ENCODE measurements around the gene PKN2. TPM values are rescaled to one million over a fixed set of nuclear protein-coding genes. Genes with fewer than 3 reads are reported as not detected.

The PKN2 gene
- total RNA-seq, 1 donor from 2014 or later = 23.8 TPM

GRCh38 chr1:88744142-88744541 lies 60.1 kb downstream of the PKN2 start:
- Mint-ChIP-seq H3K36me3 (ENCODE audit: low read depth) (peaks cover 18% of the 10 kb centered on the region), H3K9me3 (no peaks in the 10 kb centered on the region), H3K27ac (no peak overlapping the region), H3K4me3 (no peak overlapping the region), H3K27me3 (ENCODE audit: insufficient read depth) (no peaks in the 10 kb centered on the region), H3K4me1 (ENCODE audit: low read depth) (peaks cover 9% of the 10 kb centered on the region)
- intact Hi-C loops (cut with micrococcal nuclease) = loop anchor here (5.0 kb wide), 1 partner anchor 123 kb away; no protein-coding TSS in a partner anchor
- DNase-seq (ENCODE audit: low spot score) = no peak

GRCh38 chr1:88746916-88747315 lies 62.8 kb downstream of the PKN2 start:
- Mint-ChIP-seq H3K27me3 (ENCODE audit: insufficient read depth) (no peaks in the 10 kb centered on the region), H3K9me3 (no peaks in the 10 kb centered on the region), H3K27ac (no peak overlapping the region), H3K4me1 (ENCODE audit: low read depth) (no peaks in the 10 kb centered on the region), H3K36me3 (ENCODE audit: low read depth) (peaks cover 17% of the 10 kb centered on the region), H3K4me3 (no peak overlapping the region)
- intact Hi-C loops (cut with micrococcal nuclease) = no loop called here
- DNase-seq (ENCODE audit: low spot score) = no peak

GRCh38 chr1:88751714-88752113 lies 67.6 kb downstream of the PKN2 start:
- Mint-ChIP-seq H3K4me1 (ENCODE audit: low read depth) (no peaks in the 10 kb centered on the region), H3K27ac (no peak overlapping the region), H3K36me3 (ENCODE audit: low read depth) (peaks cover 5% of the 10 kb centered on the region), H3K9me3 (no peaks in the 10 kb centered on the region), H3K27me3 (ENCODE audit: insufficient read depth) (no peaks in the 10 kb centered on the region), H3K4me3 (no peak overlapping the region)
- intact Hi-C loops (cut with micrococcal nuclease) = no loop called here
- DNase-seq (ENCODE audit: low spot score) = no peak

GRCh38 chr1:88753506-88753905 lies 69.4 kb downstream of the PKN2 start:
- Mint-ChIP-seq H3K4me1 (ENCODE audit: low read depth) (no peaks in the 10 kb centered on the region), H3K36me3 (ENCODE audit: low read depth) (peaks cover 5% of the 10 kb centered on the region), H3K9me3 (no peaks in the 10 kb centered on the region), H3K4me3 (no peak overlapping the region), H3K27ac (no peak overlapping the region), H3K27me3 (ENCODE audit: insufficient read depth) (no peaks in the 10 kb centered on the region)
- no peak for DNase-seq (ENCODE audit: low spot score)
- intact Hi-C loops (cut with micrococcal nuclease) = no loop called here

- Mint-ChIP-seq H3K27me3 (ENCODE audit: insufficient read depth) (no peaks in the 10 kb centered on the region), H3K4me1 (ENCODE audit: low read depth) (no peaks in the 10 kb centered on the region), H3K9me3 (no peaks in the 10 kb centered on the region), H3K27ac (no peak overlapping the region), H3K4me3 (no peak overlapping the region), H3K36me3 (ENCODE audit: low read depth) (peaks cover 15% of the 10 kb centered on the region)
- no peak for DNase-seq (ENCODE audit: low spot score)
- intact Hi-C loops (cut with micrococcal nuclease) = no loop called here
These were observed 79.8 kb downstream of the PKN2 start for GRCh38 chr1:88763649-88764406.

- Mint-ChIP-seq H3K4me3 (no peak overlapping the region), H3K9me3 (no peaks in the 10 kb centered on the region), H3K36me3 (ENCODE audit: low read depth) (peaks cover 17% of the 10 kb centered on the region), H3K27ac (no peak overlapping the region), H3K4me1 (ENCODE audit: low read depth) (peaks cover under 1% of the 10 kb centered on the region), H3K27me3 (ENCODE audit: insufficient read depth) (no peaks in the 10 kb centered on the region)
- intact Hi-C loops (cut with micrococcal nuclease) = no loop called here
- no peak for DNase-seq (ENCODE audit: low spot score)
These were observed 84.1 kb downstream of the PKN2 start for GRCh38 chr1:88768187-88768586.

GRCh38 chr1:88768816-88769215 lies 84.7 kb downstream of the PKN2 start:
- intact Hi-C loops (cut with micrococcal nuclease) = no loop called here
- Mint-ChIP-seq H3K9me3 (no peaks in the 10 kb centered on the region), H3K36me3 (ENCODE audit: low read depth) (peaks cover 19% of the 10 kb centered on the region), H3K27me3 (ENCODE audit: insufficient read depth) (no peaks in the 10 kb centered on the region), H3K4me3 (no peak overlapping the region), H3K4me1 (ENCODE audit: low read depth) (peaks cover 6% of the 10 kb centered on the region), H3K27ac (no peak overlapping the region)
- no peak for DNase-seq (ENCODE audit: low spot score)

GRCh38 chr1:88773540-88774150 lies 89.6 kb downstream of the PKN2 start:
- intact Hi-C loops (cut with micrococcal nuclease) = no loop called here
- Mint-ChIP-seq H3K27ac (peak overlapping the region; percentile 73), H3K4me1 (ENCODE audit: low read depth) (peaks cover 23% of the 10 kb centered on the region), H3K9me3 (no peaks in the 10 kb centered on the region), H3K27me3 (ENCODE audit: insufficient read depth) (no peaks in the 10 kb centered on the region), H3K4me3 (no peak overlapping the region), H3K36me3 (ENCODE audit: low read depth) (peaks cover 37% of the 10 kb centered on the region)
- DNase-seq (ENCODE audit: low spot score) = no peak

- DNase-seq (ENCODE audit: low spot score) = no peak
- H3K27me3 Mint-ChIP-seq (ENCODE audit: insufficient read depth) = no peaks in the 10 kb centered on the region
- peaks cover 23% of the 10 kb centered on the region for H3K4me1 Mint-ChIP-seq (ENCODE audit: low read depth)
- intact Hi-C loops (cut with micrococcal nuclease) = no loop called here
- no peaks in the 10 kb centered on the region for H3K9me3 Mint-ChIP-seq
- no peak overlapping the region for H3K4me3 Mint-ChIP-seq
- H3K36me3 Mint-ChIP-seq (ENCODE audit: low read depth) = peaks cover 40% of the 10 kb centered on the region
- H3K27ac Mint-ChIP-seq = peak overlapping the region; percentile 73
These were observed 90.1 kb downstream of the PKN2 start for GRCh38 chr1:88774151-88774556.

GRCh38 chr1:88777604-88778149 lies 93.6 kb downstream of the PKN2 start:
- Mint-ChIP-seq H3K4me3 (no peak overlapping the region), H3K36me3 (ENCODE audit: low read depth) (peaks cover 36% of the 10 kb centered on the region)

GRCh38 chr1:88779880-88780279 lies 95.8 kb downstream of the PKN2 start:
- DNase-seq (ENCODE audit: low spot score) = no peak
- H3K36me3 Mint-ChIP-seq (ENCODE audit: low read depth) = peaks cover 30% of the 10 kb centered on the region
- H3K9me3 Mint-ChIP-seq = no peaks in the 10 kb centered on the region
- H3K27ac Mint-ChIP-seq = no peak overlapping the region
- H3K4me1 Mint-ChIP-seq (ENCODE audit: low read depth) = peaks cover 5% of the 10 kb centered on the region
- H3K4me3 Mint-ChIP-seq = no peak overlapping the region
- H3K27me3 Mint-ChIP-seq (ENCODE audit: insufficient read depth) = no peaks in the 10 kb centered on the region
- intact Hi-C loops (cut with micrococcal nuclease) = no loop called here

More at GRCh38 chr1:88777604-88778149, 93.6 kb downstream of the PKN2 start:
- no peaks in the 10 kb centered on the region for H3K27me3 Mint-ChIP-seq (ENCODE audit: insufficient read depth)
- DNase-seq (ENCODE audit: low spot score) = no peak
- no peaks in the 10 kb centered on the region for H3K9me3 Mint-ChIP-seq
- intact Hi-C loops (cut with micrococcal nuclease) = no loop called here
- peaks cover 23% of the 10 kb centered on the region for H3K4me1 Mint-ChIP-seq (ENCODE audit: low read depth)
- H3K27ac Mint-ChIP-seq = no peak overlapping the region

GRCh38 chr1:88780485-88780884 lies 96.4 kb downstream of the PKN2 start:
- H3K9me3 Mint-ChIP-seq = no peaks in the 10 kb centered on the region
- H3K4me1 Mint-ChIP-seq (ENCODE audit: low read depth) = no peaks in the 10 kb centered on the region
- intact Hi-C loops (cut with micrococcal nuclease) = no loop called here
- no peak for DNase-seq (ENCODE audit: low spot score)
- H3K27me3 Mint-ChIP-seq (ENCODE audit: insufficient read depth) = no peaks in the 10 kb centered on the region
- no peak overlapping the region for H3K27ac Mint-ChIP-seq
- H3K4me3 Mint-ChIP-seq = no peak overlapping the region
- peaks cover 30% of the 10 kb centered on the region for H3K36me3 Mint-ChIP-seq (ENCODE audit: low read depth)

- peaks cover 20% of the 10 kb centered on the region for H3K36me3 Mint-ChIP-seq (ENCODE audit: low read depth)
- H3K9me3 Mint-ChIP-seq = no peaks in the 10 kb centered on the region
- DNase-seq (ENCODE audit: low spot score) = no peak
- no peaks in the 10 kb centered on the region for H3K4me1 Mint-ChIP-seq (ENCODE audit: low read depth)
- intact Hi-C loops (cut with micrococcal nuclease) = no loop called here
- no peak overlapping the region for H3K4me3 Mint-ChIP-seq
- no peaks in the 10 kb centered on the region for H3K27me3 Mint-ChIP-seq (ENCODE audit: insufficient read depth)
- H3K27ac Mint-ChIP-seq = no peak overlapping the region
These were observed 99.1 kb downstream of the PKN2 start for GRCh38 chr1:88783145-88783544.
